ENCODE results near the gene SYPL2.

GRCh38 chr1:109441069-109441468 is 25.3 kb upstream of the SYPL2 start:
- TF ChIP-seq POLR2A (IDR thresholded peaks at IDR 0.05; ENCODE audit: low read depth, low read length) = no peak
- TF ChIP-seq TAF1 (IDR thresholded peaks at IDR 0.05; ENCODE audit: borderline replicate concordance, low read depth, low read length) = no peak
- no peak for TF ChIP-seq POLR2AphosphoS5 (IDR thresholded peaks at IDR 0.05; ENCODE audit: low read depth, low read length)
